Breast epithelium (tissue), 3 donors: ENCODE data around the gene RNF149.

ENCODE experiments used
- CTCF ChIP-seq, 3 donors: fragments of 450-650 bp; IDR thresholded peaks; one replicate each; pipeline ENCODE4 v1.5.1; 2016 to 2017; ENCODE audit warnings: antibody characterized with exemption in 3 of 3, mild to moderate bottlenecking in 3 of 3, moderate library complexity in 3 of 3
- POLR2A ChIP-seq: fragments of 450-650 bp; IDR thresholded peaks from one replicate; pipeline ENCODE4 v1.6.1; 2016; ENCODE audit warnings: antibody characterized with exemption, mild to moderate bottlenecking, moderate library complexity
- POLR2AphosphoS5 ChIP-seq, 3 donors: sonication (generic); formaldehyde crosslinking; IDR thresholded peaks; one replicate each; pipeline ENCODE4 v1.6.1; 2017; ENCODE audit warnings: antibody characterized with exemption in 3 of 3

DNA sequence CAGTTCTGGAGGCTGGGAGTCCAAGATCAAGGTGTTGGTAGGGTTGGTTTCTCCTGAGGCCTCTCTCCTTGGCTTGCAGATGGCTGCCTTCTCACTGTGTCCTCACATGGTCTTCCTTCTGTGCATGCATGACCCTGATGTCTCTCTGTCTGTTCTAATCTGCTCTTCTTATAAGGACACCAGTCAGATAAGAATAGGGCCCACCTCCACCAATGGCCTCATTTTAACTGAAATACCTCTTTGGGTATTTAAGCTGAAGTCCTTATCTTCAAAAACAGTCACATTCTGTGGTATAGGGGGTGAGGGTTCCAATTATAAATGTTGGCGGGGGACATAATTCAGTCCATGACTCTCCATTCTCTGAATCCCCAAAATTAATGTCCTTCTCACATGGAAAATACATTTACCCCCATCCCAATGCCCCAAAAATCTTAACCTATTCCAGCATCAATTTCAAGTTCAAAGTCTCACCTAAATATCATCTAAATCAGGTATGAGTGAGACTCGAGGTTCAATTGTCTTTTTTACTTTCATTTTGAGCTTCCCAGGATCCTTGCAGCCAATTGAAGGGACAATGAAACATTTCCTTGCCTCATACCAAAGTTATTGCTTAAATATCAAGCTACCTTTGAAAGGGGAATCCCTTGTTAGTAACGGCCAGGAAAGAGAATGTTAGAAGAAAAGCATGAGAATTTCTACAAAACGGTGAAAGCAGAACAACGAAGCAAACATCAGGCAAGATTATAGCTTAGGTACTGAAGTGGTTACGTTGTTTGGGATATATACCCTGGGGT, 76.4 kb downstream of the RNF149 start:
- TF ChIP-seq CTCF (IDR thresholded peaks at IDR 0.05) (no peak), POLR2AphosphoS5 (IDR thresholded peaks at IDR 0.05) (no peak), POLR2A (no peak)
